DND-41 (cell line): ENCODE data around the gene TMEM59L.

ENCODE experiments used
- CTCF ChIP-seq: IDR thresholded peaks from 2 replicates; pipeline ENCODE4 v1.5.1; 2012; ENCODE audit warnings: borderline replicate concordance, low read length, moderate library complexity, mild to moderate bottlenecking; ENCODE audit not compliant: poor library complexity, severe bottlenecking; ENCODE audit errors: extremely low read depth
- EZH2 ChIP-seq: IDR thresholded peaks from 3 replicates; pipeline ENCODE4 v1.6.1; 2012; ENCODE audit warnings: borderline replicate concordance, low read depth, mild to moderate bottlenecking, moderate library complexity, low read length, inconsistent platforms; ENCODE audit not compliant: severe bottlenecking

- TF ChIP-seq CTCF, result peak; percentile 40
- TF ChIP-seq EZH2, result no peak
These were observed 31.7 kb downstream of the TMEM59L start for GRCh38 chr19:18644196-18645034.
